ENCODE data around the gene C17orf114.

DNA sequence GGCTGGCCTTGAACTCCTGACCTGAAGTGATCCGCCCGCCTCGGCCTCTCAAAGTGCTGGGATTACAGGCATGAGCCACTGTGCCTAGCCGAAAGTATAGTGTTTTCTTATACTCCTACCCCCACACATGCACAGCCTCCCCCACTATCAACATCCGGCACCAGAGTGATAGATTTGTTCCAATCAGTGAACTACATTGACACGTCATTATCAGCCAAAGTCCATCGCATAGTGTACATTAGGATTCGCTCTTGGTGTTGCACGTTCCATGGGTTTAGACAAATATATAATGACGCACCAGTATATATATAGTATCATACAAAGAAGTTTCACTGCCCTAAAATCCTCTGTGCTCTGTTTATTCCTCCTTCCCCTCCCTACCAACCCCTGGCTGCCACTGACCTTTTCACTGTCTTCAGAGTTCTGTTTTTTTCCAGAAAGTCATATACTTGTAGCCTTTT lies 42.3 kb downstream of the C17orf114 start:
- no peak for TF ChIP-seq CTCF (IDR thresholded peaks at IDR 0.05)
- no peak for TF ChIP-seq POLR2A (IDR thresholded peaks at IDR 0.05)

All from tibial nerve (tissue), 3 donors.